ENCODE data around the gene ACER3. TPM values are rescaled to one million over a fixed set of nuclear protein-coding genes. Genes with fewer than 3 reads are reported as not detected.

Gene ACER3
- polyA plus RNA-seq, 1 experiment: 11.2 TPM

DNA sequence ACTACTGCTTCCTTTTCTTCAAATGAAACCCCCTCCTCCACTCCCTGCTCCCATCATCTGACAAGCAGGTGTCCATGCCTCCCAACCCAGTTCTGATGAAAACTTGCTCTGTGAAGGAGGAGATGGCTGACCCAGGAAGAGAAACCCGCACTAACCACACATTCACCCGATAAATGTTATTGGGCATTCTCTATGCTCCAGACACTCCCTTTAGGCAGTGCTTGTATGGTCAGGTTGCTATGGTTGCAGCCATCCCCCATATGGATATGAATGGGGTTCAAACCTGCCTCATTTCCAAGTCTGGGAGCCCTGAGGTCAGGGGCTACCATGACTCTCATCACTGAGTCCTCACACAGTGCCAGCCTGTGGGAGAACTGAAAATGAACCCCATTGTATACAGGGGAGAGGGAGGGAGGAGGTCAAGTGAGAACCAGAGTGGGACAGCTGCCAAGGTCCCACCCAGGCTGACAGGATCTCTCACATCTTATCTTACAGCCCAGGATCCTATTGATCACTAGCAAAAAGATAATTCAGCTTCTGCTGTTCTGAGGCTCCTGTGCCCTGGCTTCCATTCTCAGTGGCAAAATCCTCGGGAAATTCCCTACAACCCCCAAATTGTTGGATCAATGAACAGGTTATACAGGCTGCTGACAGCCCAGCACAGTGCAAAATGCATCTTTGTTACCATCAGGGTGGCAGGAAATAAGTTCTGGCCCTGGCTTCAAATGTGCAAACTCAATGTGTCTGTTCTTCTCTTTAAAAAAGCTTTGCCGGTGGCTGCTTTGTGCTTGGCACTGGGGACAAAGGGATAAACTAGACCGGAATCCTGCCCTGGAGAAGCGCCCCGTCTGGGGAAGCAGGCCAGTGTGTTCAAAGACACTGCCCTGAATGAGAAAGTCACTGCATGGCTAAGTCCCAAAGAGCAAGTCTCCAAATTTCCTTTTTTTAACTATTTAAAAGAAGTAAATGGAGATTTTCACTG is 22.7 kb upstream of the ACER3 start:
- Histone ChIP-seq H3K4me3 (ENCODE audit: low read depth, low read length) (no peak overlapping the region), H3K27me3 (ENCODE audit: control insufficient read depth, insufficient read depth, low read length) (peaks cover 46% of the 10 kb centered on the region), H3K9me3 (ENCODE audit: control insufficient read depth, insufficient read depth, low read length) (no peaks in the 10 kb centered on the region), H3K27ac (ENCODE audit: low read depth, low read length) (no peak overlapping the region)
- CTCF ChIA-PET: interaction anchor here (0.6 to 1.0 kb wide), 4 partner anchors 16 to 106 kb away, joined by 3 to 4 read pairs (median 4); no protein-coding TSS in a partner anchor
- TF ChIP-seq, protein P1, sequence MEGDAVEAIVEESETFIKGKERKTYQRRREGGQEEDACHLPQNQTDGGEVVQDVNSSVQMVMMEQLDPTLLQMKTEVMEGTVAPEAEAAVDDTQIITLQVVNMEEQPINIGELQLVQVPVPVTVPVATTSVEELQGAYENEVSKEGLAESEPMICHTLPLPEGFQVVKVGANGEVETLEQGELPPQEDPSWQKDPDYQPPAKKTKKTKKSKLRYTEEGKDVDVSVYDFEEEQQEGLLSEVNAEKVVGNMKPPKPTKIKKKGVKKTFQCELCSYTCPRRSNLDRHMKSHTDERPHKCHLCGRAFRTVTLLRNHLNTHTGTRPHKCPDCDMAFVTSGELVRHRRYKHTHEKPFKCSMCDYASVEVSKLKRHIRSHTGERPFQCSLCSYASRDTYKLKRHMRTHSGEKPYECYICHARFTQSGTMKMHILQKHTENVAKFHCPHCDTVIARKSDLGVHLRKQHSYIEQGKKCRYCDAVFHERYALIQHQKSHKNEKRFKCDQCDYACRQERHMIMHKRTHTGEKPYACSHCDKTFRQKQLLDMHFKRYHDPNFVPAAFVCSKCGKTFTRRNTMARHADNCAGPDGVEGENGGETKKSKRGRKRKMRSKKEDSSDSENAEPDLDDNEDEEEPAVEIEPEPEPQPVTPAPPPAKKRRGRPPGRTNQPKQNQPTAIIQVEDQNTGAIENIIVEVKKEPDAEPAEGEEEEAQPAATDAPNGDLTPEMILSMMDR (IDR thresholded peaks at IDR 0.05; ENCODE audit: low read depth, low read length): no peak
- POLR2A ChIA-PET: no interaction called here
- no peak for DNase-seq (ENCODE audit: low read depth, low spot score)

DNA sequence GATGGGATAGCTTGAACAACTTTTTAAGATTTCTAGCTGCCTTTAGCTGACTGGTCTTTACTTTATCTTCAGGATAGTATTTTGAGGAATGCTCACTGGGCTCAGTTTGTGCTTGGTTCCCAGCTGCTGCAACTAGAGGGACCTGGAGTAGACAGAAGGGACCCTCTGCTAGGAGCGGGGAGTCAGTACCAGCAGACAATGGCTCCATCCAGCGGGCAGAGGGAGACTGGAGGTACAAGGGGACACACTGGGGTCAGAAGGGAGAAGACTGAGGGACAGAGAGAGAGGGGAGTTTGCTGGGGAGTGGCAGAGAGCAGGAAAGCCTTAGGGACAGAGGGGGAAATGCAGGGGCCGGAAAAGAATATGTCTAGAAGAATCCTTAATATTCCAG is 22.0 kb upstream of the ACER3 start:
- H3K27me3 ChIP-seq (ENCODE audit: control insufficient read depth, insufficient read depth, low read length): peaks cover 45% of the 10 kb centered on the region
- no peaks in the 10 kb centered on the region for H3K9me3 ChIP-seq (ENCODE audit: control insufficient read depth, insufficient read depth, low read length)
- TF ChIP-seq, protein P1 (IDR thresholded peaks at IDR 0.05; ENCODE audit: low read depth, low read length): peak; percentile 52
- no peak overlapping the region for H3K27ac ChIP-seq (ENCODE audit: low read depth, low read length)
- DNase-seq (ENCODE audit: low read depth, low spot score): no peak
- POLR2A ChIA-PET: no interaction called here
- no peak overlapping the region for H3K4me3 ChIP-seq (ENCODE audit: low read depth, low read length)
- CTCF ChIA-PET: interaction anchor here (0.6 to 1.0 kb wide), 3 partner anchors 26 to 106 kb away, joined by 3 to 4 read pairs (median 3); no protein-coding TSS in a partner anchor

DNA sequence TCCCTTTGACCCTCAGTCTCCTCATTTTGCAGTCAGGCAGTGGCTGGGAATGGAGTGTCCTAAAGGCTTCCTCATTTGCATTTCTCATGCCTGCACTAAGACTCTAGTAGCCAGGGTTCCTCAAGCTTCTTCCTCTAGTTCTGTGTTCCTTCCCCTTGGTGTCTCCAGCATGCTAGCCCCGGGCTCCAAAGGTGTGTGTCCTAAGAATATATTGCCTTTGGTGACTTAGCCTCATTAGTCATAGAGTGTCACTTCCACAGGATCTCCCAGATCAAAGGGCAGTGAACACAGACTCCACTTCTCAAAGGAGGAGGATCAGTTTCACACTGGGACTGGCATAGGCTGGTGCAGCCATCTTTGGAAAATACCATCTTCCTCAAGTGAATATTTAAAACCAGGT is 21.4 kb upstream of the ACER3 start:
- Histone ChIP-seq H3K27me3 (ENCODE audit: control insufficient read depth, insufficient read depth, low read length) (peaks cover 45% of the 10 kb centered on the region), H3K4me3 (ENCODE audit: low read depth, low read length) (no peak overlapping the region), H3K27ac (ENCODE audit: low read depth, low read length) (no peak overlapping the region), H3K9me3 (ENCODE audit: control insufficient read depth, insufficient read depth, low read length) (no peaks in the 10 kb centered on the region)
- TF ChIP-seq, protein P1 (IDR thresholded peaks at IDR 0.05; ENCODE audit: low read depth, low read length): no peak
- POLR2A ChIA-PET: no interaction called here
- DNase-seq (ENCODE audit: low read depth, low spot score): no peak
- CTCF ChIA-PET: interaction anchor here (1.0 kb wide), 1 partner anchor 80 kb away, joined by 3 read pairs; no protein-coding TSS in a partner anchor

DNA sequence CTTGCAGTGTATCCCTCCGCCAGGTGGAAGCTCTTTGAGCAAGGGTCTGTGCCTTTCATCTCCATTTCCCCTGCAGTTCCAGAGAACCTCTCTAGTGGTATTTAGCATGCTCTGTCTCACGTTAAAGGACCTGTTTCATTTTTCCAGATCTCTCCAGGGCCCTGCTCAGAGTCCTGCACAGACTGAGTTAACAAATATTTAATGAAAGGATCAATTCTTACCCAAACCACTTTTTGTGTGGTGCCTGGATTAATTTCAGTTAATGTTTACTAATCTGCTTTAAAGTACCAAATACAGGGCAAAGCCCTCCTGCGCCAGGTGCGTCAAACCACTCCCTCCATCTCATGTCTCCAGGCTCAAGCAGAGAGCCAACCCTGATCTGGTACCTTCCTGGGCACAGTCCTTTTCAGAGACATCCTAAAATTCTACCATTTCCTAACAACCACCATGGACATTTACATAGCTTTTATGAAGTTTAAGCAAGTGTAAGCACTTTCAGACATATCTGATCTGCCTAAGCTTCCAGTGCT is 18.7 kb upstream of the ACER3 start:
- POLR2A ChIA-PET: no interaction called here
- CTCF ChIA-PET: interaction anchor here (0.7 to 1.1 kb wide), 2 partner anchors 77 to 108 kb away, joined by 3 to 5 read pairs; no protein-coding TSS in a partner anchor

More for the DNA sequence above, 18.7 kb upstream of the ACER3 start:
- TF ChIP-seq, protein P1 (IDR thresholded peaks at IDR 0.05; ENCODE audit: low read depth, low read length): no peak
- no peak for DNase-seq (ENCODE audit: low read depth, low spot score)
- no peak overlapping the region for H3K4me3 ChIP-seq (ENCODE audit: low read depth, low read length)
- H3K9me3 ChIP-seq (ENCODE audit: control insufficient read depth, insufficient read depth, low read length): no peaks in the 10 kb centered on the region
- H3K27ac ChIP-seq (ENCODE audit: low read depth, low read length): no peak overlapping the region
- H3K27me3 ChIP-seq (ENCODE audit: control insufficient read depth, insufficient read depth, low read length): peaks cover 37% of the 10 kb centered on the region
